H1 (cell line): ENCODE results near the gene DAZ3.
"Not testable (repeated sequence)": the region's sequence is repeated elsewhere in the genome, so short reads cannot be mapped to it uniquely, and the experiment has no call there.

ENCODE experiments used
- CTCF ChIP-seq, 3 experiments: IDR thresholded peaks; 1 replicate in 2 of 3; 2 replicates in 1 of 3; pipeline versions ENCODE4 v1.5.1 to v1.6.1; 2011; ENCODE audit warnings: low read length in 3 of 3, mild to moderate bottlenecking in 3 of 3, inconsistent platforms in 2 of 3, low read depth in 1 of 3, moderate library complexity in 1 of 3; ENCODE audit not compliant: insufficient read depth in 1 of 3; ENCODE audit errors: control extremely low read depth in 1 of 3
- EP300 ChIP-seq, 2 experiments: IDR thresholded peaks; 1 replicate in 1 of 2; 2 replicates in 1 of 2; pipeline ENCODE4 v1.6.1; 2011 to 2012; ENCODE audit warnings: low read depth in 2 of 2, low read length in 2 of 2, mild to moderate bottlenecking in 2 of 2, borderline replicate concordance in 1 of 2, inconsistent platforms in 1 of 2, moderate library complexity in 1 of 2
- GABPA ChIP-seq: IDR thresholded peaks from 2 replicates; pipeline ENCODE4 v1.6.1; 2011; ENCODE audit warnings: mild to moderate bottlenecking, low read length, moderate library complexity, borderline replicate concordance; ENCODE audit not compliant: insufficient read depth
- POLR2AphosphoS5 ChIP-seq: IDR thresholded peaks from 2 replicates; pipeline ENCODE4 v1.6.1; 2011; ENCODE audit warnings: low read depth, low read length
- SRF ChIP-seq: IDR thresholded peaks from 2 replicates; pipeline ENCODE4 v1.6.1; 2011; ENCODE audit warnings: mild to moderate bottlenecking, low read depth, low read length, moderate library complexity
- YY1 ChIP-seq: IDR thresholded peaks from 2 replicates; pipeline ENCODE4 v1.6.1; 2011; ENCODE audit warnings: low read depth, mild to moderate bottlenecking, low read length

GRCh38 chrY:24833619-24834018 lies 20.4 kb upstream of the DAZ3 start, which contains the start of gene DAZ4:
- not testable (repeated sequence) for TF ChIP-seq EP300 (IDR thresholded peaks at IDR 0.05; ENCODE audit: borderline replicate concordance in 1 of 2, low read depth in 2 of 2, low read length in 2 of 2); CTCF (IDR thresholded peaks at IDR 0.05; ENCODE audit: control extremely low read depth in 1 of 3, insufficient read depth in 1 of 3, low read depth in 1 of 3, low read length in 3 of 3); GABPA; SRF; POLR2AphosphoS5; YY1
